ENCODE data around the gene C1QTNF6.

Gene C1QTNF6

GRCh38 chr22:37214731-37215030 lies 26.6 kb upstream of the C1QTNF6 start:
- ATAC-seq: no peak
- no peak for TF ChIP-seq POU6F1 (CRISPR knock-in tag; IDR thresholded peaks at IDR 0.05; ENCODE audit: borderline replicate concordance, low read depth)
- no peak for TF ChIP-seq PATZ1 (CRISPR knock-in tag; IDR thresholded peaks at IDR 0.05; ENCODE audit: borderline replicate concordance)

GRCh38 chr22:37213941-37214730 lies 26.1 kb upstream of the C1QTNF6 start:
- ATAC-seq: no peak
- TF ChIP-seq PATZ1 (CRISPR knock-in tag; IDR thresholded peaks at IDR 0.05; ENCODE audit: borderline replicate concordance) (no peak), ZNF8 (CRISPR knock-in tag; IDR thresholded peaks at IDR 0.05) (no peak), ZNF565 (CRISPR knock-in tag; conservative IDR thresholded peaks at IDR 0.05; ENCODE audit: low read depth) (no peak), POU6F1 (CRISPR knock-in tag; IDR thresholded peaks at IDR 0.05; ENCODE audit: borderline replicate concordance, low read depth) (no peak), BACH2 (CRISPR knock-in tag; IDR thresholded peaks at IDR 0.05; ENCODE audit: borderline replicate concordance) (no peak), ZFP3 (CRISPR knock-in tag; IDR thresholded peaks at IDR 0.05) (no peak), TOX (CRISPR knock-in tag; IDR thresholded peaks at IDR 0.05; ENCODE audit: borderline replicate concordance) (no peak), RARB (CRISPR knock-in tag; IDR thresholded peaks at IDR 0.05) (no peak), ARNTL (CRISPR knock-in tag; IDR thresholded peaks at IDR 0.05; ENCODE audit: borderline replicate concordance, low read depth) (no peak), TSHZ2 (CRISPR knock-in tag; IDR thresholded peaks at IDR 0.05) (no peak), ZC3H10 (CRISPR knock-in tag; IDR thresholded peaks at IDR 0.05) (no peak), PPARA (CRISPR knock-in tag; IDR thresholded peaks at IDR 0.05; ENCODE audit: borderline replicate concordance) (no peak), ESRRG (CRISPR knock-in tag; IDR thresholded peaks at IDR 0.05) (no peak), SNAI2 (CRISPR knock-in tag; IDR thresholded peaks at IDR 0.05) (no peak), CSDC2 (CRISPR knock-in tag; IDR thresholded peaks at IDR 0.05) (no peak), ISL1 (CRISPR knock-in tag; IDR thresholded peaks at IDR 0.05) (no peak), GLIS3 (CRISPR knock-in tag; IDR thresholded peaks at IDR 0.05) (no peak), TCF4 (CRISPR knock-in tag; IDR thresholded peaks at IDR 0.05; ENCODE audit: borderline replicate concordance) (no peak), ZFP30 (CRISPR knock-in tag; IDR thresholded peaks at IDR 0.05) (no peak), ZNF70 (CRISPR knock-in tag; IDR thresholded peaks at IDR 0.05) (no peak)
